ENCODE results near the gene OR2T8.

OR2T8 gene

GRCh38 chr1:247962911-247963588 is 43.0 kb downstream of the OR2T8 start:
- DNase-seq = no peak

GRCh38 chr1:247964933-247965332 is 44.9 kb downstream of the OR2T8 start, which contains the start of gene OR2AK2:
OR2AK2 (plus strand) TSS chr1:247965233; CDS start chr1:247965377, 144 bp downstream.
- no peak for DNase-seq

- no peak for DNase-seq
These were observed 46.6 kb downstream of the OR2T8 start for GRCh38 chr1:247966532-247967204.

Measured in NCI-H1694 treated with DMSO at 0.1 percent for 48 hours (cell line).